H1 (cell line): ENCODE data around the gene ARMC9. TPM values are rescaled to one million over a fixed set of nuclear protein-coding genes. Genes with fewer than 3 reads are reported as not detected.

Experiments
- CBX5 ChIP-seq: fragments of 300-800, 300-1000 bp; sonication (generic); IDR thresholded peaks from 2 replicates; pipeline ENCODE4 v1.7.1; 2016; ENCODE audit warnings: antibody characterized with exemption, low read length, low read depth
- CHD1 ChIP-seq: IDR thresholded peaks from 2 replicates; pipeline ENCODE4 v1.6.1; 2012; ENCODE audit warnings: low read depth, low read length, improper control_type of control experiment
- CREB1 ChIP-seq: IDR thresholded peaks from 2 replicates; pipeline ENCODE4 v1.6.1; 2012; ENCODE audit warnings: inconsistent platforms
- CTCF ChIP-seq, 3 experiments: IDR thresholded peaks; 1 replicate in 2 of 3; 2 replicates in 1 of 3; pipeline versions ENCODE4 v1.5.1 to v1.6.1; 2011; ENCODE audit warnings: low read length in 3 of 3, mild to moderate bottlenecking in 3 of 3, inconsistent platforms in 2 of 3, low read depth in 1 of 3, moderate library complexity in 1 of 3; ENCODE audit not compliant: insufficient read depth in 1 of 3; ENCODE audit errors: control extremely low read depth in 1 of 3
- JUND ChIP-seq: IDR thresholded peaks from 2 replicates; pipeline ENCODE4 v1.6.1; 2011; ENCODE audit warnings: mild to moderate bottlenecking, improper control_type of control experiment, low read length
- polyA plus RNA-seq, 7 experiments: library from polyadenylated mRNA; depleted of rRNA in 3 of 7; stranded (reverse) in 5 of 7; unstranded in 2 of 7; fragments of >200 nt in 5 of 7; fragments of 200-250 nt in 2 of 7; gene quantifications; 1 replicate in 5 of 7; 2 replicates in 1 of 7; 4 replicates in 1 of 7; pipeline versions ENCODE4 v1.2.1 to v1.2.3, GENCODE V29; 2011 to 2013; ENCODE audit warnings: missing spikeins in 2 of 7, mixed read lengths in 2 of 7
- total RNA-seq: library from RNA; stranded (reverse); fragmentation: NEBNext Ultra II Directional; extraction: Animal tissue kit (Norgen Biotek cat#: 25700); gene quantifications from 2 replicates; pipeline ENCODE4 v1.2.1, GENCODE V29; 2021

ARMC9 gene
- total and polyA plus RNA-seq, 2 of the 8 experiments (the other 6 are each of a cell fraction or from before 2014, with no cell fraction given): 23.2 to 36.1 TPM

GRCh38 chr2:231152800-231153557 is 45.5 kb upstream of the ARMC9 start (continued):
- TF ChIP-seq CTCF (IDR thresholded peaks at IDR 0.05; ENCODE audit: control extremely low read depth in 1 of 3, insufficient read depth in 1 of 3, low read depth in 1 of 3, low read length in 3 of 3) (no peak), CHD1 (no peak), JUND (no peak), CBX5 (no peak), CREB1 (no peak)
